SU-DHL-6 (cell line): ENCODE data around the gene CLEC17A.

ENCODE experiments used
- EZH2phosphoT487 ChIP-seq: fragments of 200-600 bp; sonication (generic), shearing (Covaris generic); conservative IDR thresholded peaks from 2 replicates; pipeline ENCODE4 v1.6.1; 2018; ENCODE audit warnings: mild to moderate bottlenecking, antibody characterized with exemption, low read length, moderate library complexity, mixed read lengths
- TF ChIP-seq, protein P1 (sequence below): fragments of 200-600 bp; sonication (generic); IDR thresholded peaks from one replicate; pipeline ENCODE4 v1.5.1; 2017; ENCODE audit warnings: antibody characterized with exemption, mild to moderate bottlenecking, low read length, moderate library complexity; ENCODE audit not compliant: insufficient read depth, poor library complexity, severe bottlenecking

DNA sequence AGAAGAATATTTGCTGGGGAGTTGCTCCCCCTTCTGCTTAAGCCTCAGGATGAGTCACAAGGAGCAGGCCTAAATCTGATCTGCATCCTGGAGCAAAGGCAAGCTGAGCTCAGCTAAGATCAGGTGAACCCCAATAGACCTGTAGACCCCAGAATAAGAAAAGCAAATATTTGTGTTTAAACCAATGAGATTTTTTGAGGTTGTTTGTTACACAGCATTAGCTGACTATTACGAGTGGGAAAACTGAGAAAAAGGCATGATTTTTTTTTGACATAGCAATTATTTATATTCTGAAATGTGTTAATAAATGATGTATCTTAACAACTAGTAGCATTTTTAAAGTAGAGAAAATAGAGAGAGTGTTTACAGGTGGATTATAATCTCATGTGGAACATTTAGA lies 46.7 kb downstream of the CLEC17A start:
- TF ChIP-seq, protein P1, sequence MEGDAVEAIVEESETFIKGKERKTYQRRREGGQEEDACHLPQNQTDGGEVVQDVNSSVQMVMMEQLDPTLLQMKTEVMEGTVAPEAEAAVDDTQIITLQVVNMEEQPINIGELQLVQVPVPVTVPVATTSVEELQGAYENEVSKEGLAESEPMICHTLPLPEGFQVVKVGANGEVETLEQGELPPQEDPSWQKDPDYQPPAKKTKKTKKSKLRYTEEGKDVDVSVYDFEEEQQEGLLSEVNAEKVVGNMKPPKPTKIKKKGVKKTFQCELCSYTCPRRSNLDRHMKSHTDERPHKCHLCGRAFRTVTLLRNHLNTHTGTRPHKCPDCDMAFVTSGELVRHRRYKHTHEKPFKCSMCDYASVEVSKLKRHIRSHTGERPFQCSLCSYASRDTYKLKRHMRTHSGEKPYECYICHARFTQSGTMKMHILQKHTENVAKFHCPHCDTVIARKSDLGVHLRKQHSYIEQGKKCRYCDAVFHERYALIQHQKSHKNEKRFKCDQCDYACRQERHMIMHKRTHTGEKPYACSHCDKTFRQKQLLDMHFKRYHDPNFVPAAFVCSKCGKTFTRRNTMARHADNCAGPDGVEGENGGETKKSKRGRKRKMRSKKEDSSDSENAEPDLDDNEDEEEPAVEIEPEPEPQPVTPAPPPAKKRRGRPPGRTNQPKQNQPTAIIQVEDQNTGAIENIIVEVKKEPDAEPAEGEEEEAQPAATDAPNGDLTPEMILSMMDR: no peak
- TF ChIP-seq EZH2phosphoT487: no peak
